GM18507 (cell line): ENCODE measurements around the gene NID1.
"Not testable (repeated sequence)": the region's sequence is repeated elsewhere in the genome, so short reads cannot be mapped to it uniquely, and the experiment has no call there.

ENCODE experiments used
- DNase-seq: peaks from one replicate; pipeline ENCODE4 v3.0.0; 2011; ENCODE audit warnings: low read depth; ENCODE audit not compliant: insufficient read length; ENCODE audit errors: extremely low spot score
- FAIRE-seq: peaks from 2 replicates; lab custom pipeline; 2011; peaks lifted over from hg19 to GRCh38; lab: Jason Lieb, UNC

The NID1 gene

GRCh38 chr1:235931171-235931738 is 133.6 kb downstream of the NID1 start:
- DNase-seq (no peak), FAIRE-seq (no peak)

GRCh38 chr1:235930543-235930942 is 134.3 kb downstream of the NID1 start:
- DNase-seq: no peak
- FAIRE-seq: no peak

- no peak for FAIRE-seq
- DNase-seq: no peak
These were observed 135.7 kb downstream of the NID1 start for GRCh38 chr1:235929216-235929615.

DNA sequence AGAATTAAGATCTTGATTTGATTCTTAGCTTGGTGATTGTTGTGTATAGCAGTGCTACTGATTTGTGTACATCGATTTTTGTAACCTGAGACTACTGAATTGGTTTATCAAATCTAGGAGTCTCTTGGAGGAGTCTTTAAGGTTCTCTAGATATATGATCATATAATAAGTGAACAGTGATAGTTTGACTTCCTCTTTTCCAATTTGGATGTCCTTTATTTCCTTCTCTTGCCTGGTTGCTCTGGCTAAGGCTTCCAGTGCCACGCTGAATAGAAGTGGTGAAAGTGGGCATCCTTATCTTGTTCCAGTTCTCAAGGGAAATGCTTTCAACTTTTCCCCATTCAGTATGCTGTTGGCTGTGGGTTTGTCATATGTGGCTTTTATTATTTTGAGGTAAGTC is 136.7 kb downstream of the NID1 start:
- no peak for FAIRE-seq
- DNase-seq: no peak

DNA sequence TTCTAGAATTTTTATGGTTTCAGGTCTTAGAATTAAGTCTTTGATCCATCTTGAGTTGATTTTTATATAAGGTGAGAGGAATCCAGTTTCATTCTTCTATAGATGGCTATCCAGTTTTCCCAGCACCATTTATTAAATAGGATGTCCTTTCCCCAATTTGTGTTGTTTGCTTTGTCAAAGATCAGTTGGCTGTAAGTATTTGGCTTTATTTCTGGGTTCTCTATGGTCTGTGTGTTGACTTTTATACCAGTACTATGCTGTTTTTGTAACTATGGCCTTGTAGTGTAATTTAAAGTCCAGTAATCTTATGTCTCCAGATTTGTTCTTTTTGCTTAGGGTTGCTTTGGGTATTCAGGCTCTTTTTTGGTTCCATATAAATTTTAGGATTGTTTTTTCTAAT is 137.3 kb downstream of the NID1 start:
- not testable (repeated sequence) for DNase-seq, FAIRE-seq
